Mucosa of stomach (tissue), 1 donor: Measurements from ENCODE around the gene SYNE4.
"Not testable (repeated sequence)": the region's sequence is repeated elsewhere in the genome, so short reads cannot be mapped to it uniquely, and the experiment has no call there.

Source experiments
- H3K27me3 ChIP-seq: one replicate; pipeline ENCODE4 v1.7.0; 2013; ENCODE audit warnings: mild to moderate bottlenecking, low read length; ENCODE audit not compliant: control insufficient read depth, insufficient read depth
- H3K36me3 ChIP-seq: one replicate; pipeline ENCODE4 v1.7.0; 2013; ENCODE audit warnings: low read length; ENCODE audit not compliant: control insufficient read depth, insufficient read depth
- H3K4me1 ChIP-seq: one replicate; pipeline ENCODE4 v1.7.0; 2013; ENCODE audit warnings: mild to moderate bottlenecking, low read length; ENCODE audit not compliant: control insufficient read depth, insufficient read depth
- H3K4me3 ChIP-seq: one replicate; pipeline ENCODE4 v1.7.0; 2013; ENCODE audit warnings: low read length
- H3K9ac ChIP-seq: one replicate; pipeline ENCODE4 v1.7.0; 2013; ENCODE audit warnings: mild to moderate bottlenecking, low read length, moderate library complexity
- H3K9me3 ChIP-seq: one replicate; pipeline ENCODE4 v1.7.0; 2013; ENCODE audit warnings: mild to moderate bottlenecking, low read length, moderate library complexity; ENCODE audit not compliant: control insufficient read depth
- donor health status: Pancreatic carcinoma.

The SYNE4 gene

DNA sequence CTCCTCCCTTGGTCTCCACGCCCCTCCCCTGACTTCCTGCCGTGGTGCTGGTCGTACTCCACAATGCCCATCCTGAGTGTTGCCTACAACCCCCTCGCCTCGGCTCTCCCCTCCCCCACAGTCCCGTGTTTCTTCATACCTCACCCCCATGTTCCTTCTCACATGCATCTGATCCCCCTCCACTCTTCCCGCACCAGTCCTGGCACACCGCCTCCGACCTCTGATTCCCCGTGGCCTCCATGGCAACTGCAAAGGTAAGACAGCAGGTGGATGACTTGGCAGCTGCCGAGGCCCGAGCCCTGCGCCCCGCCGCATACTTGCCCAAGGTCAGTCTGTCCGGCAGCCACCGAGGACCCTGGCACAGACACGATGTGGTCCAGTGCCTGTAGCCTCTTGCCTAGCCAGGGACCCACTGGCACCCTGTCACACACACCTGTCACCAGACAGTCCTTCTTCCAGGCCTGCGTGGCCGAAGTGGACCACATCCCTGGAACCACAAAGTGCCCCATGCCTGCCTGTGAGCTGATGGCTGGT is 29.7 kb downstream of the SYNE4 start:
- no peaks in the 10 kb centered on the region for H3K36me3 ChIP-seq
- no peaks in the 10 kb centered on the region for H3K27me3 ChIP-seq
- H3K4me3 ChIP-seq, result no peak overlapping the region
- H3K4me1 ChIP-seq, result no peaks in the 10 kb centered on the region
- no peak overlapping the region for H3K9ac ChIP-seq
- no peaks in the 10 kb centered on the region for H3K9me3 ChIP-seq

DNA sequence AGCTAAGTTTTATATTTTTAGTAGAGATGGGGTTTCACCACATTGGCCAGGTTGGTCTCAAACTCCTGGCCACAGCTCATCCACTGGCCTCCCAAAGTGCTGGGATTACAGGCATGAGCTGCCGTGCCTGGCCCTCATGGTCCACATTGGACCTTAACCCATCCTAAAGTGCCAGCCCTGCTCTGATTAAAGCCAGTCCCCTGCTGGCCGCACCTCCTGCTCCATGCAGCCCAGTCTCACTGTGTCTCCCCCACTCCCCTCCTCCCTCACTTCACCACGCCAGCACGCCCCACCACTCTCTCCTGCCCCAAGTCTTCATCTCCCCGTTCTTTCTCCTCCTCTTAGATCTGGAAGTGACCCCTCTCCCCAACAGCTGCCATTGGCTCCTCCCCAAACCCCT is 30.3 kb downstream of the SYNE4 start:
- H3K27me3 ChIP-seq, result no peaks in the 10 kb centered on the region
- no peaks in the 10 kb centered on the region for H3K4me1 ChIP-seq
- no peak overlapping the region for H3K4me3 ChIP-seq
- no peaks in the 10 kb centered on the region for H3K36me3 ChIP-seq
- no peaks in the 10 kb centered on the region for H3K9me3 ChIP-seq
- H3K9ac ChIP-seq, result no peak overlapping the region

DNA sequence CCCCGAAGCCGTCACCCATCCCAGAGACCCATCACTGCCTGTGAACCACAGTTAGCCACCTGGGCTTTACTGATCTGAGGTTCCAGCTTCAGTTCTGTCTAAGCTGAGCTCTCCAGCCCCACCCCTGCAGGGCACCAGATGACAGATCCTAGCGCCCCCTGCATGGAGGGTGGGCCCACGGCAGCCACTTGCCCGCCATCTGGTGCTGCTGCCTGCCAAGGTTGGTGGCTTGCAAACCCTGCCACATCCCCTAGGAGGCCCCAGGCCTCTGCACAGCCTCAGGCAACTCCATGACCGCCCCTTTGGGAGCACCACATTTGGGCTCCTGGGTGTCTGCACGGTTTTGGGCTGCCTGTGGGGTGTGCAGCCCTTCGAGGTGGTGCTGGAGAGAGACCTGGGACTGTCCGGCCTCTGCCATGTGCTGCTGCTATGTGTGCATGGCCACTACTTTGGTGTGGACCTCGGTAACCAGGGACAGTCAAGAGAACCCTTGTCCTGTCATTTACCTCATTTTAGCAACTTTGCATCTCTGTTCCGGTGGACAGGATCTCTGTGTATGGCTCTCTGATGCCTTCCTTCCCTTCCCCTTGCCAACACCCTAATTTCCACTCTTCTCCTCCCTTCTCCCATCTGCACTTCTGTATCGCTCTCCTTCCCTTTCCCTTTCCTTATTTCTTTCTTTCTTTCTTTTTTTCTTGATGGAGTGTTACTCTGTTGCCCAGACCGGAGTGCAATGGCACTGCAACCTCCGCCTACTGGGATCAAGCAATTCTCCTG is 31.0 kb downstream of the SYNE4 start:
- Histone ChIP-seq H3K4me1 (no peaks in the 10 kb centered on the region), H3K27me3 (no peaks in the 10 kb centered on the region), H3K9ac (no peak overlapping the region), H3K36me3 (no peaks in the 10 kb centered on the region), H3K4me3 (no peak overlapping the region), H3K9me3 (no peaks in the 10 kb centered on the region)

DNA sequence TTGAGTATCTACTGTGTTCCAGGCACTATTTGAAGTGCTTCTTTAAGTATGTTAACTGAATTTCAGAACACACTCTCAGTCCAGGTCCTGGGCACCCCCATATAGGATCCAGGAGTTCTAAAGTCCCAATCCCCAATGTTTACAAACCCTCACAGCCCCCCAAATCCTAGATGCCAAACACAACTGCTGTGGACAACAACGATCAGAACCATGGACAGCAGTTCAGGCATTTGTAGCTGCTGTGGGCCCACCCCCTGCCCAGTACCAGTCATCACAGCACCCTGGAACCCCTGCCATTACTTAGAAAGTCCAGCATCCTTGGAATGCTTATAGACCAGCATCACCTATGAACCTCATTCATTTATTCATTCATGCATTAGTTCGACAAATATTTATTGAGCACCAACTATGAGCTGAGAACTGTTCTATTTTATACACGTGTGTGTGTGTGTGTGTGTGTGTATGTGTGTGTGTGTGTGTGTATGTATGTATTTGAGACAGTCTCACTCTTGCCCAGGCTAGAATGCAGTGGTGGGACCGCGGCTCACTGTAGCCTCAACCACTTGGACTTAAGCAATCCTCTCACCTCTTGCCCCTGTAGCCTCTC is 32.9 kb downstream of the SYNE4 start:
- Histone ChIP-seq H3K36me3 (no peaks in the 10 kb centered on the region), H3K27me3 (no peaks in the 10 kb centered on the region), H3K9ac (no peak overlapping the region), H3K4me3 (no peak overlapping the region), H3K9me3 (no peaks in the 10 kb centered on the region), H3K4me1 (no peaks in the 10 kb centered on the region)

DNA sequence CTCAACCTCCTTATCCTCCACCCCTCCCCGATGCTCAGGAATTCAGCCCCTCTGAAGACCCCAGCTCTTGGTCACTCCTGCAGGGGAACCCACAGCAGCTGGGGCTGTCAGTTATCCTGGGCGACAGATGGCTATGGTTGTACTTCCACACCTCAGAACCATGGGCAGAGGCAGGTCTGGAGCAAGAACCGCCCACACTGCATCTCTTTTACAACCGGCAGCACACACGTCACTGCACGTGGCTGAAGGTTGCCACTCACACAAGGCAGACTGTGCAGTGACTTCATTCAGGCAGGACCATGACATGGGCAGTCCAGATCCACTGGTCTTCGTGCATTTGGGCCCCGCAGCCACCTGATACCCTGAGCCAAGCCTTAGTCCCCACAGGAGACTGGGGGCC is 35.1 kb downstream of the SYNE4 start:
- Histone ChIP-seq H3K9me3 (no peaks in the 10 kb centered on the region), H3K4me1 (no peaks in the 10 kb centered on the region), H3K9ac (no peak overlapping the region), H3K4me3 (no peak overlapping the region), H3K36me3 (no peaks in the 10 kb centered on the region), H3K27me3 (no peaks in the 10 kb centered on the region)

DNA sequence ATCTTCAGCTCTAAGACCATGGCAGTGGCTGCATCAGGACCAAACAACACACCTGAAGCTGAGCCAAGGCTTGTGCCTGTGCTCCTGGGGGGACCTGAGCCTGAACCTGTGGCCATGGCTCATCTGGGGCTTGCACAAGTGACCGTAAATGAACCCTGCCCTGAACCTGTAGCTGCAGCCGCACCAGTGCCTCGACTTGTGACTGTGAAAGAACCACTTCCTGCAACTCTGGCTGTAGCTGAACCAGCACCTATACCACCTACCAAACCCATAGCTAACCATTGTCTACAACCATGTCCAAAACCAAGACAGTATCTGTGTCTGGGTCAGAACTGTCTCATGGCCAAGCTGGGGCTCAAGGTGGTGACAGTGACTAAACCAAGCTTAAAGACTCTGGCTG is 41.8 kb downstream of the SYNE4 start:
- no peak overlapping the region for H3K9ac ChIP-seq
- H3K9me3 ChIP-seq, result no peaks in the 10 kb centered on the region
- peaks cover 4% of the 10 kb centered on the region for H3K27me3 ChIP-seq
- H3K4me3 ChIP-seq, result no peak overlapping the region
- no peaks in the 10 kb centered on the region for H3K36me3 ChIP-seq
- no peaks in the 10 kb centered on the region for H3K4me1 ChIP-seq

DNA sequence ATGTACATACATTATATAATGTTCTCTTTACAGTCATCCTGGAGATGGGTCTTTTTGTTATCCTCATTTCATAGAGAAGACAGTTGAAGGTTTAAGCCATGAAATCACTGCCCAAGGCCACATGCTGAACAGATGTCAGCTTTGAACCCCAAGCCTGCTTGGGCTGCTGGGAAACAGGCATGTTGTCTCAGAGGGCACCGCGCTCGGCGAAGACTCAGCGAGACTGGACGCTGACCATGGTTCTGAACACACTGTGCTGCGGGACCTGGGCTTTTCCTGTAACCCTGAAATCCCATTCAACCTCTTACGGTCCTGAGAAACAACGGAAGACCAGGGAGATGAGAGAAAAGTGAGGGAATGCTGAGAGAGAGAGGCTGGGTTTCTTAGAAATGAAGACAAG is 45.1 kb downstream of the SYNE4 start:
- H3K27me3 ChIP-seq, result peaks cover 25% of the 10 kb centered on the region
- H3K36me3 ChIP-seq, result no peaks in the 10 kb centered on the region
- H3K9ac ChIP-seq, result no peak overlapping the region
- no peaks in the 10 kb centered on the region for H3K4me1 ChIP-seq
- no peaks in the 10 kb centered on the region for H3K9me3 ChIP-seq
- no peak overlapping the region for H3K4me3 ChIP-seq

DNA sequence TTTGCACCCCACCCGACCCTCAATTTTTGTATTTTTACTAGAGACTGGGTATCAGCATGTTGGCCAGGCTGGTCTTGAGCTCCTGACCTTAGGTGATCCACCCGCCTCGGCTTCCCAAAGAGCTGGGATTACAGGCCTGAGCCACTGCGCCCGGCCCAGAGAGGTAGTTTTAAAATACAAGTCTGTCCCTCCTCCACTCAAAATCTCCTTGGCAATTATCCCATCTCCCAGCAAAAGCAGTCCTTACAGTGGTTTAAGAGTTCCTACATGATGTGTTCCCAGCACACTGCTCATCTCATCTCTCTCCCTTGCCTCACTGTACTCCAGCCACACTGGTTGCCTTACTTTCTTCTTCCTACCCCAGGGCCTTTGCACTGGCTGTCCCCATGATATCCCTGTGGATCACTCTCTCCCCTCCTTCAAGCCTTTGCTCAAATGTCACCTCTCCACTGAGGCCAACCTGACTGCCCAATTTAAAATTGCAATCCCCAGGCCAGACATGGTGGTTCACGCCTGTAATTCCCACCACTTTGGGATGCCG is 48.1 kb downstream of the SYNE4 start:
- no peaks in the 10 kb centered on the region for H3K9me3 ChIP-seq
- H3K27me3 ChIP-seq, result peaks cover 30% of the 10 kb centered on the region
- H3K4me1 ChIP-seq, result no peaks in the 10 kb centered on the region
- no peak overlapping the region for H3K9ac ChIP-seq
- H3K4me3 ChIP-seq, result no peak overlapping the region
- no peaks in the 10 kb centered on the region for H3K36me3 ChIP-seq

DNA sequence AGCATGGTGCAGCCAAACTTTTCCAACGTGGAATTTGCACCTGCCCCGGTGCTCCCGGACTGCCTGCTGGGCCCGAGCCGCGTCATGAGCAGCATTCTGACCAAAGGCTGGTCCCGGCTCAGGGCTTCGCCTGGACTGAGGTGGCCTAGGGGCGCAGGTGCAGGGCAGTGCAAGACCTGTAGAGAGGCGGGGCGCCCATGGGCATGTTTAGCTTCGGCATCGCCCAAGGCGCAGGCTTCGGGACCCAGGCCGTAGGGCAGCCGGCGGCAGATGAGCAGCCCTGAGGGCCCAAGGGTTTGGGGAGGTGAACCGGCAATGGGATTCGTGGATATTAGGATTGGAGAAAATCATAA is 48.7 kb downstream of the SYNE4 start:
- H3K36me3 ChIP-seq, result no peaks in the 10 kb centered on the region
- H3K9ac ChIP-seq, result no peak overlapping the region
- no peaks in the 10 kb centered on the region for H3K9me3 ChIP-seq
- peaks cover 30% of the 10 kb centered on the region for H3K27me3 ChIP-seq
- no peaks in the 10 kb centered on the region for H3K4me1 ChIP-seq
- H3K4me3 ChIP-seq, result no peak overlapping the region

DNA sequence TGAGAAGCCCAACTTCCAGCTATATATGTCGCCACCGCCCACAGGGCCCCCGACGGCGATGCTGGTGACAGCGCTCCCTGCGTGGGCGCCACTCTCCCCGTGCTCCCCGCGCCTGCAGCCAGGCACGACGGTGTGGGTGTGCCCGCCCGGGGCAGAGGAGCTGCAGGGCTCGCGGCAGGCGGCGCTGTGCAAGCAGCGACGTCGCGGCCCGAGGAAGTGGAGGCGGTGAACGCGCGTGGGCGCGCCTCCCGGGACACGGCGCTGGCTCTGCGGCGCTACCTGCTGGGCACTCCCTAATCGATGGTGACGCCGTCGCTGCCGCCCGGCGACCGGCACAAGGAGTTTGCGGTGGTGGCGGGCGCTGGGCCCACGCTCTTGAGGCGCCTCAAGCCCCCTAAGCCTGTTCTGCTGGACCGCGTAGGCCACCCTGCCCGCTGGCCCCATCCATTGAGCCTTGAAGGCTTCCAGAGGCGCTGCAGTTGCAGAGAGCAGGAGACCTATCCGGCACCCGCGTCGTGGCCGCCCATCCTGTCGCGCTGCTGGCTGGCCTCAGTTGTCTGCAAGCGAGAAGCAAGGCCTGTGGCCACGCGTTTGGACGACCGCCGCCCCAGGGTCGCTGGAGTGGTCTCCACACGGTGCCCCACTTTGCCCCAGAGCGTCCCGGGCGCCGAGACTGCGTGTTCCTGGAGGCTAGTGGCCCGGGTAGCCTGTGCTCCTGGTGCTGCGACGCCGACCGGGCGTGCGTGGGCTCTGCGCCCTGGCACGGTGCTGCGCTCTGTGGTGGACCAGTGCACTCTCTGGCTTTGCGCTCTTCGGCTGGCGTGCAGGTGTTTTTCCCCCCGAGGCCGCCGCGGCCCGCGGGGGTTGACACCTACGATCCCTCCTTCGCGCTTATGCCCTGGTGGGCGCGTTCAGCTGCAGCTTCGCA is 49.3 kb downstream of the SYNE4 start:
- Histone ChIP-seq H3K36me3 (no peaks in the 10 kb centered on the region), H3K4me3 (no peak overlapping the region), H3K9me3 (no peaks in the 10 kb centered on the region), H3K27me3 (peaks cover 30% of the 10 kb centered on the region), H3K9ac (no peak overlapping the region), H3K4me1 (no peaks in the 10 kb centered on the region)

DNA sequence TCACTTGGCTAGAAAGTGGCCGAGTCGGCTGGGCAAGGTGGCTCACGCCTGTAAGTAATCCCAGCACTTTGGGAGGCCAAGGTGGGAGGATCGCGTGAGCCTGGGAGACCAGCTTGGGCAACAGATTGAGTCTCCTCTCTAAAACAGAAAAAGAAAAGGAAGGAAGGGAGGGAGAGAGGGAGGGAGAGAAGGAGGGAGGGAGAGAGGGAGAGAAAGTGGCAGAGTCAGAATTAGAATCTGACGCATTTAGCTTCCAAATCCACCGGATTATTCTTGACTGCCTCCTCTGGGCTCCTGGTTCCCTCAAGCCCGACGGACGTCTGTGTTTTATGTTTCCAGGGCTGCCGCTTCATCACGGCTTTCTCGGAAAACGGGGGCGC is 50.0 kb downstream of the SYNE4 start:
- Histone ChIP-seq H3K4me1 (no peaks in the 10 kb centered on the region), H3K27me3 (peaks cover 29% of the 10 kb centered on the region), H3K9me3 (no peaks in the 10 kb centered on the region), H3K36me3 (no peaks in the 10 kb centered on the region), H3K9ac (no peak overlapping the region), H3K4me3 (no peak overlapping the region)

DNA sequence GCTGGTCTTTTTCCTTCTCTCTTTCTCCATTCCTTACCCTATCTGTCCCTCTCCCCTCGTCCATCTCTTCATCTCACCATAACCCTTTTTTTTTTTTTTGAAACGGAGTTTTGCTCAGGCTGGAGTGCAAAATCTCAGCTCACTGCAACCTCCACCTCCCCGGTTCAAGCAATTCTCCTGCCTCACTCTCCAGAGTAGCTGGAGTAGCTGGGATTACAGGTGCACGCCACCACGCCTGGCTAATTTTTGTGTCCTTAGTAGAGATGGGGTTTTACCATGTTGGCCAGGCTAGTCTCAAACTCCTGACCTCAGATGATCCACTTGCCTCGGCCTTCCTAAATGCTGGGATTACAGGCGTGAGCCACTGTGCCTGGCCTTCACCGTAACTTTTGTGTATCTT is 51.2 kb downstream of the SYNE4 start:
- H3K4me3 ChIP-seq, result not testable (repeated sequence)
- peaks cover 27% of the 10 kb centered on the region for H3K27me3 ChIP-seq

More for the DNA sequence above, 51.2 kb downstream of the SYNE4 start:
- not testable (repeated sequence) for H3K9ac ChIP-seq, H3K9me3 ChIP-seq, H3K36me3 ChIP-seq, H3K4me1 ChIP-seq
